Measurements from ENCODE around the gene NPAS1. TPM values are rescaled to one million over a fixed set of nuclear protein-coding genes. Genes with fewer than 3 reads are reported as not detected.
"Not testable (repeated sequence)": the region's sequence is repeated elsewhere in the genome, so short reads cannot be mapped to it uniquely, and the experiment has no call there.

NPAS1 gene
- total and polyA plus RNA-seq, 9 donors: 0.15 to 0.57 (median 0.31) TPM; not detected in 4

DNA sequence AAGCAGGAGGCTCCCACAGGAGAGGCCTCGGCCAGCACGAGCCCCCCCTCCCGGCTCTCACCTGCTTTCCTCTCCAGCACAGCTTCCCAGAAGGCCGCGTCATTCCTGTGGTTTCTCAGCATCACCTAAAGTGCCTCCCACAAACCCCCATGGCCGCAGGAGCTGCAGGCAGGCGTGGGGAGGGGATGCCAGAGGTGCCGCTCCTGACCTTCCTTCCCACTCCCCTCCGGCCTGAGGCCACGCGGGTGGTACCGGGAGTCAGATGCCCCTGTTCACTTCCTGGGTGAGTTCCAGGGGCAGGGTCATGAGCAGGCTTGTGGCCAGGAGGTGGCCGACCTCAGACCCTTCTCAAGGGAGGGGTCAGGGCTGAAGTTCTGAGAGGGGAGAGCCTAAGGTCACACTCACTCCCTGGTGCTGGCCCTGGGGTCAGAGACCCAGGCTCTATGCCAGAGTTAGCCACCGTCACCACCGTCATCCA is 14.4 kb upstream of the NPAS1 start:
- Histone ChIP-seq H3K27ac (no peak overlapping the region), H3K27me3 (no peaks in the 10 kb centered on the region), H3K4me1 (ENCODE audit: insufficient read depth) (peaks cover 4% of the 10 kb centered on the region), H3K9me3 (no peaks in the 10 kb centered on the region), H3K36me3 (no peaks in the 10 kb centered on the region), H3K4me3 (no peak overlapping the region)
- 59 to 75% (median 69%) methylated on average over 15 of the region's 15 CpGs for WGBS, 3 donors
- TF ChIP-seq POLR2A (IDR thresholded peaks at IDR 0.05): no peak
- no peak for TF ChIP-seq EP300 (IDR thresholded peaks at IDR 0.05)
- TF ChIP-seq, protein P1, sequence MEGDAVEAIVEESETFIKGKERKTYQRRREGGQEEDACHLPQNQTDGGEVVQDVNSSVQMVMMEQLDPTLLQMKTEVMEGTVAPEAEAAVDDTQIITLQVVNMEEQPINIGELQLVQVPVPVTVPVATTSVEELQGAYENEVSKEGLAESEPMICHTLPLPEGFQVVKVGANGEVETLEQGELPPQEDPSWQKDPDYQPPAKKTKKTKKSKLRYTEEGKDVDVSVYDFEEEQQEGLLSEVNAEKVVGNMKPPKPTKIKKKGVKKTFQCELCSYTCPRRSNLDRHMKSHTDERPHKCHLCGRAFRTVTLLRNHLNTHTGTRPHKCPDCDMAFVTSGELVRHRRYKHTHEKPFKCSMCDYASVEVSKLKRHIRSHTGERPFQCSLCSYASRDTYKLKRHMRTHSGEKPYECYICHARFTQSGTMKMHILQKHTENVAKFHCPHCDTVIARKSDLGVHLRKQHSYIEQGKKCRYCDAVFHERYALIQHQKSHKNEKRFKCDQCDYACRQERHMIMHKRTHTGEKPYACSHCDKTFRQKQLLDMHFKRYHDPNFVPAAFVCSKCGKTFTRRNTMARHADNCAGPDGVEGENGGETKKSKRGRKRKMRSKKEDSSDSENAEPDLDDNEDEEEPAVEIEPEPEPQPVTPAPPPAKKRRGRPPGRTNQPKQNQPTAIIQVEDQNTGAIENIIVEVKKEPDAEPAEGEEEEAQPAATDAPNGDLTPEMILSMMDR (IDR thresholded peaks at IDR 0.05): no peak
- intact Hi-C loops (cut with DNase I): no loop called here
- DNase-seq: no peak

DNA sequence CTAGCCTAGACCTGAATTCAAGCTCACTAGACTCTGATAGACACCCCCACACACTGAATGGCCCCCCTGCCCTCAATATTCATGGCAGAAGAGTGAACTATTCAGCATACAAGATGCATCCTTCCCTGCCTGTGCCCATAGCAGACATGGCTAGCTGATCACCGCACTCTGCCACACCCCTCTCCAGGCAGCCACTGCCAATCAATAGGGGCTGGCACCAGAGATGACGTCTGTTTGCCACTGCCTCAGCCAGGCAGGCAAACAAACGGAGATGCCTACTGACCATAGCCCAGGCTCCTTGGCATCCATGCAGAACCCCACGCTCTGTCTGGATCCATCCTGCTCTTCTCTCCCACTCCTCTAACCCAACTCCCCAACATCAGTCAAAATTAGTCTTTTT is 13.8 kb upstream of the NPAS1 start:
- Histone ChIP-seq H3K4me1 (ENCODE audit: insufficient read depth) (peaks cover 4% of the 10 kb centered on the region), H3K4me3 (no peak overlapping the region), H3K36me3 (no peaks in the 10 kb centered on the region), H3K27me3 (no peaks in the 10 kb centered on the region), H3K27ac (no peak overlapping the region), H3K9me3 (no peaks in the 10 kb centered on the region)
- no peak for DNase-seq
- intact Hi-C loops (cut with DNase I): no loop called here
- 78 to 91% (median 82%) methylated on average over 4 of the region's 4 CpGs for WGBS, 3 donors
- TF ChIP-seq EP300 (IDR thresholded peaks at IDR 0.05) (no peak), POLR2A (IDR thresholded peaks at IDR 0.05) (no peak)
- TF ChIP-seq, protein P1 (IDR thresholded peaks at IDR 0.05): no peak

DNA sequence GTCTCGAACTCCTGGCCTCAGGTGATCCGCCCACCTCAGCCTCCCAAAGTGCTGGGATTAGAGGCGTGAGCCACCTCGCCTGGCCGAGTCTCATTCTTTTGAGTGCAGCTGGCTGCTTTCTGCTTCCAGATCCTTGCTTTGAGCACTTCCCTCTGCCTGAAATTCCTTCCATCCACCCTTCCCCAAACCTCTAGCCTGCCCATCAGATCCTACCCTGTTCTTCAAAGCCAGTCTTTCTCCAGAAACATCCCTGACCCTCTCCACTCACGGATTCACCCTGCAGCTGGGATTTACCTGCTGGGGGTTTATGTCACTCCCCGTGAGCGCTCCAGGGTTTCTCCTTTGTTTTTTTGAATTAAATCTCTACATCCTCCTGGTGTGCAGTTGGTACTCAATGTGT is 13.1 kb upstream of the NPAS1 start:
- WGBS, 3 donors: 44 to 59% (median 53%) methylated on average over 8 of the region's 8 CpGs
- no peaks in the 10 kb centered on the region for H3K36me3 ChIP-seq
- H3K9me3 ChIP-seq: no peaks in the 10 kb centered on the region
- H3K4me3 ChIP-seq: no peak overlapping the region
- H3K27me3 ChIP-seq: no peaks in the 10 kb centered on the region
- H3K4me1 ChIP-seq (ENCODE audit: insufficient read depth): peaks cover 4% of the 10 kb centered on the region
- no peak for DNase-seq
- no peak for TF ChIP-seq POLR2A (IDR thresholded peaks at IDR 0.05)
- TF ChIP-seq EP300 (IDR thresholded peaks at IDR 0.05): no peak
- TF ChIP-seq, protein P1 (IDR thresholded peaks at IDR 0.05): no peak
- intact Hi-C loops (cut with DNase I): no loop called here
- no peak overlapping the region for H3K27ac ChIP-seq

DNA sequence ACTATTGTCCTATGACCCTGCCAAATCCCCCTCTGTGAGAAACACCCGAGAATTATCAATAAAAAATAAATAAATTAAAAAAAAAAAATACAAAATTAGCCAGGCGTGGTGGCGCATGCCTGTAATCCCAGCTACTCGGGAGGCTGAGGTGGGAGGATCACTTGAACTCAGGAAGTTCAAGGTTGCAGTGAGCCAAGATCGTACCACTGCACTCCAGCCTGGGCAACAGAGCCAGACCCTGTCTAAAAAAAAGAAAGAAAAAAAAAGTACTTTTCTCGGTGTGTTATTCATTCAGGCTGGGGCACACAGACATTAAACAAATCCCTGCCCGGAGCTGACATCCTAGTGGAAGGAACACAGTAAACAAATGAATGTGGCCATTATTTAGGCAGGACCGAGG is 9.1 kb upstream of the NPAS1 start:
- 53 to 69% (median 63%) methylated on average over 8 of the region's 8 CpGs for WGBS, 3 donors
- H3K27me3 ChIP-seq: not testable (repeated sequence)

DNA sequence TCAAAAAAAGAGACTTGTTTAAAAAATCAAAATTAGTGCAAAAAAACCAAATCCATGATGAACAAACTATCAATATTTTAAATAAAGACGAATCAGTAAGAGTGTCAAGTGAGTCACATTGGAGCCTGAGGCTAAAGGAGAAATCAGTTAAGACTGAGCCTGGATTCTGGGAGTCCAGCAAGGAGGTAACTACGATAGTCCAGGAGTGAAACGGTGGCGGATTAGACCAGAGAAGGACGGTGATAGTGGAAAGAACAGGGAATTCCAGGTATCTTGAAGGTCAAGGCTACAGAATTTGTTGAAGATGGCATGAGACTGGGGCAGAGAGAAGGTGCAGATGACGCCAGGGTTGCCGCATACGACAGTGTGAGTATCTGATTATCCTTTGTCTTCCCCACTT is 7.0 kb upstream of the NPAS1 start:
- DNase-seq: no peak
- WGBS, 3 donors: 4 to 7% (median 7%) methylated on average over 8 of the region's 8 CpGs
- H3K4me1 ChIP-seq (ENCODE audit: insufficient read depth): peaks cover 3% of the 10 kb centered on the region
- no peaks in the 10 kb centered on the region for H3K27me3 ChIP-seq
- intact Hi-C loops (cut with DNase I): no loop called here
- no peak overlapping the region for H3K27ac ChIP-seq
- H3K9me3 ChIP-seq: no peaks in the 10 kb centered on the region
- no peak for TF ChIP-seq EP300 (IDR thresholded peaks at IDR 0.05)
- TF ChIP-seq, protein P1 (IDR thresholded peaks at IDR 0.05): no peak
- TF ChIP-seq POLR2A (IDR thresholded peaks at IDR 0.05): no peak
- no peaks in the 10 kb centered on the region for H3K36me3 ChIP-seq
- no peak overlapping the region for H3K4me3 ChIP-seq

More for the DNA sequence above, 9.1 kb upstream of the NPAS1 start:
- intact Hi-C loops (cut with DNase I); H3K27ac ChIP-seq; H3K4me1 ChIP-seq (ENCODE audit: insufficient read depth); H3K9me3 ChIP-seq; H3K36me3 ChIP-seq; DNase-seq; H3K4me3 ChIP-seq: not testable (repeated sequence)

All from ovary (tissue), 9 donors.